Trophoblast cell (in vitro differentiated cells and primary cell): ENCODE data around the gene LDLRAD2.

ENCODE experiments used
- DNase-seq, 2 donors: peaks; one replicate each; pipeline ENCODE4 v3.0.0-alpha.2; 2016
- H2AFZ ChIP-seq: 2 replicates; pipeline ENCODE4 v1.6.1; 2013; ENCODE audit warnings: low read length, moderate library complexity, mild to moderate bottlenecking; ENCODE audit not compliant: insufficient read depth, poor library complexity
- H2AK5ac ChIP-seq: 2 replicates; pipeline ENCODE4 v1.6.1; 2013; ENCODE audit warnings: mild to moderate bottlenecking, low read length
- H2BK120ac ChIP-seq: 2 replicates; pipeline ENCODE4 v1.6.1; 2013; ENCODE audit warnings: low read length, mild to moderate bottlenecking, moderate library complexity; ENCODE audit not compliant: insufficient read depth, poor library complexity
- H2BK12ac ChIP-seq: 2 replicates; pipeline ENCODE4 v1.6.1; 2013; ENCODE audit warnings: mild to moderate bottlenecking, low read length, moderate library complexity
- H2BK5ac ChIP-seq: 2 replicates; pipeline ENCODE4 v1.6.1; 2013; ENCODE audit warnings: low read length, low read depth, moderate library complexity, mild to moderate bottlenecking; ENCODE audit not compliant: poor library complexity
- H3K14ac ChIP-seq: 2 replicates; pipeline ENCODE4 v1.6.1; 2013; ENCODE audit warnings: mild to moderate bottlenecking, low read length
- H3K18ac ChIP-seq: 2 replicates; pipeline ENCODE4 v1.6.1; 2013; ENCODE audit warnings: mild to moderate bottlenecking, low read length
- H3K23ac ChIP-seq: 2 replicates; pipeline ENCODE4 v1.6.1; 2013; ENCODE audit warnings: low read length
- H3K27ac ChIP-seq: 2 replicates; pipeline ENCODE4 v1.5.1; 2013; ENCODE audit warnings: low read depth, mild to moderate bottlenecking, inconsistent platforms, low read length, moderate library complexity
- H3K27me3 ChIP-seq: 2 replicates; pipeline ENCODE4 v1.6.1; 2013; ENCODE audit warnings: inconsistent platforms, mild to moderate bottlenecking, low read length, moderate library complexity; ENCODE audit not compliant: insufficient read depth
- H3K36me3 ChIP-seq, 2 experiments: 1 replicate in 1 of 2; 2 replicates in 1 of 2; pipeline ENCODE4 v1.6.1; 2013; ENCODE audit warnings: low read length in 2 of 2, mild to moderate bottlenecking in 2 of 2, moderate library complexity in 1 of 2; ENCODE audit not compliant: insufficient read depth in 2 of 2, control insufficient read depth in 1 of 2
- H3K4ac ChIP-seq: 2 replicates; pipeline ENCODE4 v1.6.1; 2013; ENCODE audit warnings: low read depth, mild to moderate bottlenecking, low read length, moderate library complexity
- H3K4me1 ChIP-seq, 2 experiments: 1 replicate in 1 of 2; 2 replicates in 1 of 2; pipeline ENCODE4 v1.6.1; 2013; ENCODE audit warnings: low read length in 2 of 2, mild to moderate bottlenecking in 2 of 2, moderate library complexity in 1 of 2; ENCODE audit not compliant: insufficient read depth in 2 of 2, control insufficient read depth in 1 of 2
- H3K4me2 ChIP-seq: 2 replicates; pipeline ENCODE4 v1.6.1; 2013; ENCODE audit warnings: inconsistent platforms, mild to moderate bottlenecking, low read length, moderate library complexity
- H3K4me3 ChIP-seq: 2 replicates; pipeline ENCODE4 v1.5.1; 2013; ENCODE audit warnings: mild to moderate bottlenecking, low read depth, low read length, inconsistent platforms
- H3K79me1 ChIP-seq: one replicate; pipeline ENCODE4 v1.6.1; 2013; ENCODE audit warnings: low read length
- H3K79me2 ChIP-seq: 2 replicates; pipeline ENCODE4 v1.6.1; 2013; ENCODE audit warnings: low read length, mild to moderate bottlenecking; ENCODE audit not compliant: control insufficient read depth, insufficient read depth, poor library complexity
- H3K9ac ChIP-seq: 2 replicates; pipeline ENCODE4 v1.6.1; 2013; ENCODE audit warnings: mild to moderate bottlenecking, low read length
- H3K9me3 ChIP-seq: 2 replicates; pipeline ENCODE4 v1.6.1; 2013; ENCODE audit warnings: low read depth, mild to moderate bottlenecking, control low read depth, inconsistent platforms, low read length; ENCODE audit not compliant: insufficient read depth
- H4K12ac ChIP-seq: 2 replicates; pipeline ENCODE4 v1.6.1; 2013; ENCODE audit warnings: low read depth, mild to moderate bottlenecking, low read length, moderate library complexity
- H4K8ac ChIP-seq: 2 replicates; pipeline ENCODE4 v1.6.1; 2013; ENCODE audit warnings: low read depth, mild to moderate bottlenecking, low read length, moderate library complexity
- H4K91ac ChIP-seq: one replicate; pipeline ENCODE4 v1.6.1; 2013; ENCODE audit warnings: low read depth, mild to moderate bottlenecking, low read length, moderate library complexity
- WGBS: extraction: QIAGEN DNeasy Blood & Tissue Kit; methylation state at CpG from one replicate; pipeline ENCODE4 v1.1.7; 2013; ENCODE audit warnings: missing lambda C conversion rate; ENCODE audit not compliant: insufficient read length, insufficient coverage; ENCODE audit errors: extremely low coverage; 5-methylcytosine and 5-hydroxymethylcytosine counted together

The LDLRAD2 gene

DNA sequence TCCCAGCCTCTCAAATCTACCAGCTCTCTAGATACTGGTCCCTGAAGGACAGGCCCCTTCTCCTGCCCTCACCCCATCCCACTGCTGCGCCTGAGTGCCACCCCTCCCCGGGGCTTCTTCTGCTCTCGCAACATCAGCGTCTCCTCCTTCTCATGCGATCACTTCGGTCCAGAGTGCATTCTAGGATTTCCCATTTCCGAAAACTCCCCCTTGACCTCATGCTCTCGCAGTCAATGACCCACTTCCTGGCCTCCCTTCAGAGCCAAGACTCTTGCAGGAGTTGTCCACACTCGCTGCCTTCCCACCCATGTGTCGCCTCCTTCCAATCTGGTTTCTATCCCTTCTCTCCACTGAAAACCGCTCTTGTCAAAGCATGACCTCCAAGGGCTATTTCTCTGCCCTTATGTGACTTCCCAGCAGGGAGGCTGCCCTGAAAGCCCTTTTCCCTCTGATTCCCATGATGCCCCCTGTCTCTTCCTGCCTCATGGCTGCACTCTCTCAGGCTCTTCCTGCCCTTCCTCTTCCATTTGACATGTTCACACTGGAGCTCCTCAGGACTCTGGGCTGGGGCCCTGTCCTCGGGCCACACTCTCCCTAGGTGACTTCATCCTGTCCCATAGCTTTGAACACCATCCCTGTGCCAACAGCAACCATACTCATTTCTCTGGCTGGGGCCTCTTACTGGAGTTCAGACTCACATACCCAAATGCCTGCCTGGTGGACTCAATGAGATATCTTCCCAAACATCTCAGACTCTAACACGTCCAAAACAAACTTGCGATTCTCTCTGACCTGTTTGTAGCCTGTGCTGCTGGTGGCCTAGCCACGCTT is 46.0 kb downstream of the LDLRAD2 start:
- H2BK12ac ChIP-seq = no peak overlapping the region

DNA sequence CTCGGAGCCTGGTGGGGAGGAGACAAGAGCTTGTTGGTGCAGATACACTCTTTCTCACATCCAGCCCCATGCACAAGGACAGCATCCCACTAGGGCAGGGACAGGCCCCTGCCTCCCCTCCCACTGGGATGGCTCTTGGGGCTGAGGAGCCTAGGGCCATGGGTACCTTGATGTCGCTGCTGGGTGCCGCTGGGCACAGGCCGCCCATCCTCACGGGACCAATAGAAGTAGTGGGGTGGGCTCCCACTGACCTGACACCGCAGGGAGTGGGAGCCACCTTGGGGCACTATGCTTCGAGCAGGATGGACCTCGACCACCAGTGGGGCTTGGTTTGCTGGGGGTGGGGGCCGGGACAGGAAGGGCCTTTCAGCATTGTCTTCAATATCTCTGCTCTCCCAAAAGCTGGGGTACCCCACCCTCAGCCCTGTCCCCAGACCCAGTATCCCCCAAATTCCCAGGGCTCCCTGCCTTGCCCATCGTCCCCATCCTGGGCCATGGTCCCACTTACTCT is 47.7 kb downstream of the LDLRAD2 start:
- Histone ChIP-seq H3K9me3 (peaks cover 11% of the 10 kb centered on the region), H3K18ac (no peak overlapping the region), H3K4ac (no peak overlapping the region), H3K4me1 (no peaks in the 10 kb centered on the region), H2BK120ac (no peak overlapping the region), H3K9ac (no peak overlapping the region), H4K12ac (no peak overlapping the region), H3K4me3 (no peak overlapping the region), H3K36me3 (peaks cover 84 to 87% of the 10 kb centered on the region in 2 experiments), H2BK5ac (no peak overlapping the region), H3K79me2 (no peaks in the 10 kb centered on the region), H4K8ac (no peak overlapping the region), H2AK5ac (no peak overlapping the region), H3K79me1 (no peaks in the 10 kb centered on the region), H3K23ac (no peak overlapping the region), H3K4me2 (no peak overlapping the region), H4K91ac (no peak overlapping the region), H3K27me3 (no peaks in the 10 kb centered on the region), H3K14ac (no peak overlapping the region), H2AFZ (no peak overlapping the region), H2BK12ac (no peak overlapping the region), H3K27ac (no peak overlapping the region)
- no peak for DNase-seq
- WGBS = no CpG with 5 or more reads among the region's 10 CpGs

More for the DNA sequence above, 46.0 kb downstream of the LDLRAD2 start:
- Histone ChIP-seq H3K79me2 (no peaks in the 10 kb centered on the region), H4K91ac (no peak overlapping the region), H3K4me3 (no peak overlapping the region), H2AK5ac (no peak overlapping the region), H3K27ac (no peak overlapping the region), H3K23ac (no peak overlapping the region), H3K9me3 (peaks cover 9% of the 10 kb centered on the region), H3K9ac (no peak overlapping the region), H3K27me3 (no peaks in the 10 kb centered on the region), H3K4ac (no peak overlapping the region), H4K12ac (no peak overlapping the region), H3K79me1 (no peaks in the 10 kb centered on the region), H3K4me2 (no peak overlapping the region), H2BK120ac (no peak overlapping the region), H3K4me1 (no peaks in the 10 kb centered on the region), H2AFZ (no peak overlapping the region), H3K36me3 (peaks cover 84 to 88% of the 10 kb centered on the region in 2 experiments), H3K18ac (no peak overlapping the region), H4K8ac (no peak overlapping the region), H2BK5ac (no peak overlapping the region), H3K14ac (no peak overlapping the region)
- no peak for DNase-seq
- no CpG with 5 or more reads among the region's 15 CpGs for WGBS

DNA sequence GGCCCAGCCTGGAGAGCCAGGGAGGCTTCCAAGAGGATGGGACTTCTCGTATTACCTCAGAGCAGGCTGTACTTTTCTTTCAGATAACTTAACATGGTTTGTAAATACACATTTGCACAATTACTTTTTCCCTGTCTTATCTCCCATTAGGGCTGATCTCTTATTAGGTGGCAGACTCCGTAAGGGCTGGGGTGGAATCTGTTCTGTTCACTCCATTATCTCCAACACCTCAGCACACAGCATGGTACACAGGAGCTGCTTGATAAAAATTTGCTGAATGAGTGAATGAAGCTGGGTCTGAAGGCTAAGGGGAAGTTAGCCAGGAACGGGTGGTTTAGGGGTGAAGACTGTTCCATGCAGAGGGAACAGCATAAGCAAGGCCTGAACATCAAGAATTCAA is 48.9 kb downstream of the LDLRAD2 start:
- no peak overlapping the region for H4K12ac ChIP-seq
- H2BK120ac ChIP-seq = no peak overlapping the region
- peaks cover 84 to 87% of the 10 kb centered on the region in 2 experiments for H3K36me3 ChIP-seq
- H3K23ac ChIP-seq = no peak overlapping the region
- no peak overlapping the region for H4K8ac ChIP-seq
- no peak overlapping the region for H3K4ac ChIP-seq
- H3K9ac ChIP-seq = no peak overlapping the region
- H4K91ac ChIP-seq = no peak overlapping the region
- H3K14ac ChIP-seq = no peak overlapping the region
- no peak overlapping the region for H3K4me2 ChIP-seq
- H2AK5ac ChIP-seq = no peak overlapping the region
- no CpG with 5 or more reads among the region's 3 CpGs for WGBS
- H3K18ac ChIP-seq = no peak overlapping the region
- H3K4me3 ChIP-seq = no peak overlapping the region
- H3K79me2 ChIP-seq = no peaks in the 10 kb centered on the region
- no peak for DNase-seq
- H3K4me1 ChIP-seq = no peaks in the 10 kb centered on the region
- no peaks in the 10 kb centered on the region for H3K79me1 ChIP-seq
- no peak overlapping the region for H3K27ac ChIP-seq
- no peak overlapping the region for H2BK12ac ChIP-seq
- peaks cover 12% of the 10 kb centered on the region for H3K9me3 ChIP-seq
- no peak overlapping the region for H2BK5ac ChIP-seq
- H3K27me3 ChIP-seq = no peaks in the 10 kb centered on the region
- H2AFZ ChIP-seq = no peak overlapping the region

GRCh38 chr1:21861602-21862429 is 49.8 kb downstream of the LDLRAD2 start:
- Histone ChIP-seq H3K27ac (no peak overlapping the region), H2BK5ac (no peak overlapping the region), H3K27me3 (no peaks in the 10 kb centered on the region), H2AFZ (no peak overlapping the region), H2BK120ac (no peak overlapping the region), H4K12ac (no peak overlapping the region), H4K91ac (no peak overlapping the region), H3K18ac (no peak overlapping the region), H3K79me1 (no peaks in the 10 kb centered on the region), H3K9ac (no peak overlapping the region), H3K4me2 (no peak overlapping the region), H3K9me3 (peaks cover 12% of the 10 kb centered on the region), H3K23ac (no peak overlapping the region), H3K36me3 (peaks cover 82 to 89% of the 10 kb centered on the region in 2 experiments), H3K14ac (no peak overlapping the region), H2AK5ac (no peak overlapping the region), H3K79me2 (no peaks in the 10 kb centered on the region), H3K4me1 (no peaks in the 10 kb centered on the region), H3K4ac (no peak overlapping the region), H3K4me3 (peak overlapping the region; percentile 10), H4K8ac (no peak overlapping the region), H2BK12ac (no peak overlapping the region)
- WGBS = no CpG with 5 or more reads among the region's 19 CpGs
- no peak for DNase-seq
